H1 (cell line): ENCODE data around the gene BRSK2. TPM values are rescaled to one million over a fixed set of nuclear protein-coding genes. Genes with fewer than 3 reads are reported as not detected.

Source experiments
- CTCF ChIA-PET: fragments of 300-600 bp; sonication (Branson Sonifier 250); formaldehyde crosslinking; loops from one replicate; lab custom pipeline; 2021; ENCODE audit not compliant: partially characterized antibody; lab: Charles Lee
- POLR2A ChIA-PET: fragments of 300-600 bp; sonication (Branson Sonifier 250); formaldehyde crosslinking; loops from one replicate; lab custom pipeline; 2021; ENCODE audit warnings: inconsistent platforms; ENCODE audit not compliant: partially characterized antibody; lab: Charles Lee
- DNase-seq, 2 experiments: peaks; one replicate each; pipeline versions ENCODE4 v3.0.0 to v3.0.0-alpha.2; 2010 to 2022; ENCODE audit warnings: low spot score in 2 of 2, low read depth in 1 of 2, mixed read lengths in 1 of 2
- FAIRE-seq: peaks from 2 replicates; lab custom pipeline; 2011; peaks lifted over from hg19 to GRCh38; lab: Jason Lieb, UNC
- H2AFZ ChIP-seq: 2 replicates; pipeline ENCODE4 v1.8.1; 2012; ENCODE audit warnings: low read length, inconsistent platforms
- H2AK5ac ChIP-seq: 2 replicates; pipeline ENCODE4 v1.6.1; 2013; ENCODE audit warnings: low read depth, low read length
- H2BK120ac ChIP-seq: replicated peaks from 2 replicates; pipeline ENCODE3; 2013; ENCODE audit warnings: low read depth, low read length, inconsistent platforms
- H2BK12ac ChIP-seq: 2 replicates; pipeline ENCODE4 v1.6.1; 2013; ENCODE audit warnings: low read depth, low read length
- H2BK15ac ChIP-seq: 2 replicates; pipeline ENCODE4 v1.6.1; 2013; ENCODE audit warnings: low read length
- H2BK20ac ChIP-seq: 2 replicates; pipeline ENCODE4 v1.6.1; 2013; ENCODE audit warnings: low read length
- H2BK5ac ChIP-seq: 2 replicates; pipeline ENCODE4 v1.6.1; 2013; ENCODE audit warnings: low read depth, low read length
- H3K14ac ChIP-seq: 2 replicates; pipeline ENCODE4 v1.6.1; 2013; ENCODE audit warnings: inconsistent platforms; ENCODE audit not compliant: insufficient read length
- H3K18ac ChIP-seq: 2 replicates; pipeline ENCODE4 v1.6.1; 2013; ENCODE audit warnings: low read length; ENCODE audit errors: extremely low read depth
- H3K23ac ChIP-seq: 2 replicates; pipeline ENCODE4 v1.6.1; 2013; ENCODE audit warnings: inconsistent platforms; ENCODE audit not compliant: insufficient read length
- H3K23me2 ChIP-seq: 2 replicates; pipeline ENCODE4 v1.6.1; 2013; ENCODE audit warnings: low read depth, low read length
- H3K27ac ChIP-seq: 2 replicates; pipeline ENCODE4 v1.6.1; 2011; ENCODE audit warnings: low read depth, low read length, inconsistent platforms
- H3K27me3 ChIP-seq, 4 experiments: replicated peaks in 1 of 4; 1 replicate in 1 of 4; 2 replicates in 3 of 4; pipeline versions ENCODE4 v1.6.1 to v1.8.1; 2011 to 2013; ENCODE audit warnings: low read length in 3 of 4, mild to moderate bottlenecking in 3 of 4, inconsistent platforms in 2 of 4, mixed read lengths in 2 of 4, moderate library complexity in 1 of 4; ENCODE audit not compliant: control insufficient read depth in 3 of 4, insufficient read depth in 3 of 4; ENCODE audit errors: extremely low read depth in 1 of 4
- H3K36me3 ChIP-seq, 4 experiments: 2 replicates each; pipeline versions ENCODE4 v1.6.1 to v1.8.1; 2011 to 2013; ENCODE audit warnings: mild to moderate bottlenecking in 4 of 4, low read length in 3 of 4, moderate library complexity in 2 of 4, control low read depth in 1 of 4, inconsistent platforms in 1 of 4; ENCODE audit not compliant: insufficient read depth in 4 of 4, control insufficient read depth in 2 of 4
- H3K4ac ChIP-seq: replicated peaks from 2 replicates; pipeline ENCODE3; 2013; ENCODE audit warnings: low read length, low read depth, mixed read lengths, inconsistent platforms; ENCODE audit not compliant: insufficient read length
- H3K4me1 ChIP-seq, 4 experiments: replicated peaks in 1 of 4; 1 replicate in 1 of 4; 2 replicates in 3 of 4; pipeline versions ENCODE4 v1.6.1 to v1.8.1; 2011 to 2013; ENCODE audit warnings: low read length in 3 of 4, inconsistent platforms in 2 of 4, mixed read lengths in 1 of 4; ENCODE audit not compliant: insufficient read depth in 4 of 4, control insufficient read depth in 3 of 4
- H3K4me2 ChIP-seq, 2 experiments: 2 replicates each; pipeline versions ENCODE4 v1.6.1 to v1.8.1; 2011 to 2013; ENCODE audit warnings: low read depth in 2 of 2, low read length in 2 of 2, control low read depth in 1 of 2, inconsistent platforms in 1 of 2, mild to moderate bottlenecking in 1 of 2; ENCODE audit not compliant: insufficient read depth in 1 of 2
- H3K4me3 ChIP-seq, 4 experiments: fragments of 200-600, 300-600 bp in 1 of 4; sonication (generic), shearing (Covaris generic), sonication (Bioruptor Twin) in 1 of 4; 2 replicates each; pipeline versions ENCODE4 v1.5.1 to v1.8.1; 2011 to 2016; ENCODE audit warnings: low read length in 4 of 4, low read depth in 3 of 4, control low read depth in 2 of 4, inconsistent platforms in 2 of 4, mild to moderate bottlenecking in 2 of 4, mixed read lengths in 1 of 4, moderate library complexity in 1 of 4; ENCODE audit not compliant: insufficient read depth in 2 of 4; ENCODE audit errors: extremely low read depth in 1 of 4
- H3K56ac ChIP-seq: replicated peaks from 2 replicates; pipeline ENCODE3; 2013; ENCODE audit warnings: low read depth, mild to moderate bottlenecking, mixed read lengths, low read length, inconsistent platforms; ENCODE audit not compliant: insufficient read length
- H3K79me1 ChIP-seq: 2 replicates; pipeline ENCODE4 v1.6.1; 2013; ENCODE audit warnings: low read depth, low read length, control low read depth
- H3K79me2 ChIP-seq, 2 experiments: 2 replicates each; pipeline versions ENCODE4 v1.6.1 to v1.8.1; 2012 to 2013; ENCODE audit warnings: low read length in 2 of 2, mild to moderate bottlenecking in 2 of 2, inconsistent platforms in 1 of 2; ENCODE audit not compliant: insufficient read depth in 2 of 2, control insufficient read depth in 1 of 2
- H3K9ac ChIP-seq, 4 experiments: replicated peaks in 1 of 4; 1 replicate in 1 of 4; 2 replicates in 3 of 4; pipeline versions ENCODE4 v1.6.1 to v1.8.1; 2011 to 2013; ENCODE audit warnings: low read depth in 3 of 4, low read length in 3 of 4, control low read depth in 2 of 4, mild to moderate bottlenecking in 2 of 4, moderate library complexity in 2 of 4, inconsistent platforms in 1 of 4; ENCODE audit errors: extremely low read depth in 1 of 4
- H3K9me3 ChIP-seq, 2 experiments: 2 replicates each; pipeline versions ENCODE4 v1.6.1 to v1.8.1; 2012 to 2013; ENCODE audit warnings: mild to moderate bottlenecking in 2 of 2, moderate library complexity in 2 of 2, control low read depth in 1 of 2, inconsistent platforms in 1 of 2, low read depth in 1 of 2, low read length in 1 of 2, mixed read lengths in 1 of 2; ENCODE audit not compliant: insufficient read depth in 2 of 2
- H4K20me1 ChIP-seq, 2 experiments: replicated peaks in 1 of 2; 2 replicates each; pipeline versions ENCODE3 to v1.8.1; 2011 to 2013; ENCODE audit warnings: inconsistent platforms in 2 of 2, low read length in 2 of 2, mild to moderate bottlenecking in 1 of 2; ENCODE audit not compliant: insufficient read depth in 2 of 2, control insufficient read depth in 1 of 2
- H4K5ac ChIP-seq: 2 replicates; pipeline ENCODE4 v1.6.1; 2013; ENCODE audit warnings: low read length, low read depth, mixed read lengths, inconsistent platforms; ENCODE audit not compliant: insufficient read length
- H4K8ac ChIP-seq: 2 replicates; pipeline ENCODE4 v1.8.0; 2013; ENCODE audit warnings: mild to moderate bottlenecking, moderate library complexity, low read length, inconsistent platforms; ENCODE audit not compliant: insufficient read depth; ENCODE audit errors: extremely low read depth
- H4K91ac ChIP-seq: replicated peaks from 2 replicates; pipeline ENCODE3; 2013; ENCODE audit warnings: low read length, mixed read lengths, inconsistent platforms; ENCODE audit not compliant: insufficient read length
- GABPA ChIP-seq: IDR thresholded peaks from 2 replicates; pipeline ENCODE4 v1.6.1; 2011; ENCODE audit warnings: mild to moderate bottlenecking, low read length, moderate library complexity, borderline replicate concordance; ENCODE audit not compliant: insufficient read depth
- TCF12 ChIP-seq: IDR thresholded peaks from 2 replicates; pipeline ENCODE4 v1.6.1; 2011; ENCODE audit warnings: low read depth, mild to moderate bottlenecking, low read length
- WGBS, 2 experiments: shearing (Covaris generic) in 1 of 2; methylation state at CpG; one replicate each; pipeline versions ENCODE4 v1.1.6 to v1.1.7; 2013 to 2015; ENCODE audit warnings: low lambda C conversion rate in 2 of 2, mixed read lengths in 2 of 2, inconsistent platforms in 1 of 2, low coverage in 1 of 2, missing lambda C conversion rate in 1 of 2; ENCODE audit not compliant: insufficient replicate concordance in 2 of 2, insufficient coverage in 1 of 2, insufficient read length in 1 of 2; ENCODE audit errors: extremely low coverage in 1 of 2, missing lambda C conversion rate in 1 of 2; 5-methylcytosine and 5-hydroxymethylcytosine counted together
- polyA plus RNA-seq, 7 experiments: library from polyadenylated mRNA; depleted of rRNA in 3 of 7; stranded (reverse) in 5 of 7; unstranded in 2 of 7; fragments of >200 nt in 5 of 7; fragments of 200-250 nt in 2 of 7; gene quantifications; 1 replicate in 5 of 7; 2 replicates in 1 of 7; 4 replicates in 1 of 7; pipeline versions ENCODE4 v1.2.1 to v1.2.3, GENCODE V29; 2011 to 2013; ENCODE audit warnings: missing spikeins in 2 of 7, mixed read lengths in 2 of 7
- total RNA-seq: library from RNA; stranded (reverse); fragmentation: NEBNext Ultra II Directional; extraction: Animal tissue kit (Norgen Biotek cat#: 25700); gene quantifications from 2 replicates; pipeline ENCODE4 v1.2.1, GENCODE V29; 2021

The BRSK2 gene
- total and polyA plus RNA-seq, 2 of the 8 experiments (the other 6 are each of a cell fraction or from before 2014, with no cell fraction given), result 17.3 to 27.1 TPM

DNA sequence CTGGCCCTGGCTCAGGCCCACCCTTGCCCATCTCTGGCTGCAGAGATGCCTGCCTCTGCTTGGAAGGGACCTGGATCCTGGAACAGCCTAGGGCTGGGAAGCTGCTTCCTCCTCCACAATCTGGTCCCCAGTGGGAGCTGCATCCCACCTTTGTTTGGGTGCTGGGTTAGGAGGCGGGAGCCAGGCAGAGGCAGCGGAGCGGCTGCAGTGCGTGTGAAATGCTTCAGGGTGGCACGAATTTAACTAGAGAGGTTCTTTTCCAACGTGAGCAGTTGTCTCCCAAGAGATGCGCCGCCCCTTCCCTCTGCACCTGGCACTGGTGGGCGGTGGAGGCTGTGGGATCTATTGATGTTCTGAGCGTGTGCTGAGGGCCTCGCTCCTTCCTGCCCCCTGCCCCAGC lies 31.6 kb downstream of the BRSK2 start:
- Histone ChIP-seq H3K9ac (no peak overlapping the region), H3K79me2 (peaks cover 0 to 7% of the 10 kb centered on the region in 2 experiments; a peak in 1 of 4 replicates), H3K4me2 (no peak overlapping the region), H2BK15ac (no peak overlapping the region), H3K4me3 (no peak overlapping the region), H2AK5ac (no peak overlapping the region), H3K27ac (no peak overlapping the region), H3K27me3 (no peaks in the 10 kb centered on the region), H2BK20ac (no peak overlapping the region), H3K4ac (no peak overlapping the region), H3K9me3 (peaks cover 26 to 27% of the 10 kb centered on the region in 2 experiments), H3K79me1 (peaks cover 11% of the 10 kb centered on the region), H4K20me1 (peaks cover 8 to 18% of the 10 kb centered on the region in 2 experiments), H2AFZ (no peak overlapping the region), H4K5ac (no peak overlapping the region), H2BK5ac (no peak overlapping the region; the same call in 1 of the 2 replicates), H3K14ac (no peak overlapping the region), H2BK12ac (no peak overlapping the region), H3K18ac (no peak overlapping the region), H4K8ac (no peak overlapping the region), H4K91ac (no peak overlapping the region), H3K56ac (no peak overlapping the region), H3K36me3 (0 out of 8 replicates have a peak, but pooled peaks cover 0 to 2% (median 0%) of the 10 kb centered on the region in 4 experiments), H3K4me1 (no peaks in the 10 kb centered on the region), H3K23ac (no peak overlapping the region), H3K23me2 (no peaks in the 10 kb centered on the region), H2BK120ac (no peak overlapping the region)
- no peak for DNase-seq
- CTCF ChIA-PET, result interaction anchor here (2.0 kb wide), 1 partner anchor 39 kb away, joined by 4 read pairs; no protein-coding TSS in a partner anchor
- POLR2A ChIA-PET, result no interaction called here
- 92% methylated on average over 7 of the region's 11 CpGs; no CpG with 5 or more reads in 1 of the 2 experiments for WGBS, 2 experiments
- TF ChIP-seq GABPA (no peak), TCF12 (no peak)
- no peak for FAIRE-seq
